Amygdala (tissue), 56 donors: ENCODE results near the gene BLZF1.
"Not testable (repeated sequence)": the region's sequence is repeated elsewhere in the genome, so short reads cannot be mapped to it uniquely, and the experiment has no call there.

ENCODE experiments used
- DNase-seq, 56 donors: peaks; one replicate each; lab custom pipeline; 2025; lab: John Stamatoyannopoulos, UW

BLZF1 gene

DNA sequence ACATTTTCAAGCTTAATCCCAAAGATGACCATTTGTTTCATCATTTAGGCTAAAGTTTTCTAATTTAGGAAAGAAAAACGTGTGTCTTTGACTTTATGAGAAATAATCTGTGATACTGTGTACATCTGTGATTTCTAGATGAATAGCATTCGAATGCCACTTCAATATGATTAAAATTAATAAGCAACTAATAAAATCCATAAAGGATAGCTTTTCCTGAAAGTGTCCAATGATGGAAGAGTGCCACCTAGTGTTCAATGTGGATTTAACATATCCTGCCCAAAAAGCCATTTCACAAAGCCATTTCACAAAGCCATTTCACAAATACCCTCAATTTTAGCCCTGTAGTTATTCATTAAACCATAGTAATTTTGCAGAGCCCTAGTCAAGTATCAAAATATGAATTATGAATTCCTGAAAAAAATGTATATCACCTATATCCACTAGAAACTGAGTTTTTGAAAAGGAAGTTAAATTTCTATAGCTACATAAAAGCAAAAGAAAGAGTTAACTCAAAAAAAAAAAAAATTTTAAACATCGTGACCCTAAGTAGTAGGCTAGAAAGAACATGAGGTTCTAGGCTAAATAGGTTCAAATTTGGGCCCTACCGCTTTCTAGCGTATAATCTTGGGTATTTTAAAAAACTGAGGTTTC, 19.5 kb upstream of the BLZF1 start:
- DNase-seq: peak in 5 of 56 donors; percentile 0 to 53 (median 3)

DNA sequence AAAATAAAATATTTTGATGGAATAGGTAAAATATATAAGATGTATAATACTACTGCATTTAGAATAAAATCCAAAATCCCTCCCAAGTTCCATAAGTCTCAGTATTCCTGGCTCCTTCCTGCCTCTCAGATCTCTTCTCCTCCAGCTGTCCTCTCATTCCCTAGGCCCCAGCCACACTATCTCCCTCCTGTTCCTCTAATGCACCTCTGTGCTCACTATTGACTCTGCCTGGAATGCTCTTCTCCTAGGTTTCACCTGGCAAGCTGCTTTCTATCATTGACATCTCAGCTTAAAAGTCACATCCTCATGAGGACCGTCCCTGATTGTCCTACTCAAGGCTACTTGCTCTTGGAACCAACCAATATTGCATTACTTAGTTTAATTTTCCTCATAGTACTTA, 7.6 kb upstream of the BLZF1 start:
- DNase-seq: no peak

DNA sequence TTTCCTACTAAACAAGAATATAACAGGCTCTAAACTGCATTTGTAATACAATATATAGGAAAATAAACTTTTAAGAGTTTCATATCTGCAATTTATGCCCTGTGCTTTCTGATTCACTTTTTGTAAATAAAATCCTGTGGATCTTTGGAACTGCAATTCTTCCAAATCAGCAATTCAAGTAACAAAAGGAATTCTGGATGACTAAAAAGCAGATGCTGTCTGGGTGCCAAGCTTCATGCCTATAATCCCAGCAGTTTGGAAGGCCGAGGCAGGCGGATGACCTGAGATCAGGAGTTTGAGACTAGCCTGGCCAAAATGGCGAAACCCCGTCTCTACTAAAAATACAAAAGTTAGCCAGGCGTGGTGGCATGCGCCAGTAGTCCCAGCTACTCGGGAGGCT, 6.7 kb upstream of the BLZF1 start:
- peak in 1 of 56 donors; percentile 1 for DNase-seq

DNA sequence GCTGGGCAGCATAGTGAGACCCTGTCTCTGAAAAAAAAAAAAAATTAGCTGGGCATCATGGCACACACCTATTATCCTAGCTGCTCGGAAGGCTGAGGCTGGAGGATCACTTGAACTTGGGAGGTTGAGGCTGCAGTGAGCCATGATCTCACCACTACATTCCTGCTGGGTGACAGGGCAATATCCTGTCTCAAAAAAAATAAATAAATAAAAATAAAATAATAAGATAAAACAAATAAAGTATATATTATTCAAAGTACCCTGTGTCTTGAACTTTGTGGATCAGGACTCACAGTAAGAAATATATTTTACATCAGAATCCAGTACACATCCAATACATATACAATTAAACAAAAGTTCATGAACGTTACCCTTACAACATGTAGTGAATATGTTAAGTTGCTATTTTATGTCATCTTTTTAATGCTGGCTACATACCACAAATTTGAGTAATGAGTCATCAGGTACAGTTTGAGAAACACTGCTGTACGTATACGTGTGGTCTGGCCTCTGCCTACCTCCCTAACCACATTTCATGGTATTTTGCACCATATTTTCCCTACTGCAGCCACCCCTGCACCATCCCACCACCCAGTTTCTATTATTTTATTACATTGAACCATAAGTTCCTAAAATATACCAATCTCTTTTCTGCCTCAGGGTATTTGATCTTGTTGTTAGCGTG, 4.8 kb upstream of the BLZF1 start:
- no peak for DNase-seq

DNA sequence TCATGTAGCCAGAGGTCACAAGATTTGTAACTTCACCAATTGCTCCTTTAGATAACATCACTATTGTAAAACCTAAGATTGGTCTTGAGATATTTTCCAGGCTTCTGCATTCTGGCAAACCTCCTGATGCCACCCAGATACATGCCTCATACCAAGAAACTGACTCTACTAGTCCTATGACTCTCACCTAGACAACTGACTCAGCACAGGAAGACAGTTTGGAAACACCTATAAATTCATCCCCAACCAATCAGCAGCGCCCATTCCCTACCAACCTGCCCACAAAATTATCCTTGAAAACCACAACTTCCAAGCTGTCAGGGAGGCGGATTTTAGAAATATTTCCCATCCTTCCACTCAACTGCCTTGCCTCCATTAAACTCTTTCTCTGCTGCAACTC, 3.0 kb upstream of the BLZF1 start:
- no peak for DNase-seq

DNA sequence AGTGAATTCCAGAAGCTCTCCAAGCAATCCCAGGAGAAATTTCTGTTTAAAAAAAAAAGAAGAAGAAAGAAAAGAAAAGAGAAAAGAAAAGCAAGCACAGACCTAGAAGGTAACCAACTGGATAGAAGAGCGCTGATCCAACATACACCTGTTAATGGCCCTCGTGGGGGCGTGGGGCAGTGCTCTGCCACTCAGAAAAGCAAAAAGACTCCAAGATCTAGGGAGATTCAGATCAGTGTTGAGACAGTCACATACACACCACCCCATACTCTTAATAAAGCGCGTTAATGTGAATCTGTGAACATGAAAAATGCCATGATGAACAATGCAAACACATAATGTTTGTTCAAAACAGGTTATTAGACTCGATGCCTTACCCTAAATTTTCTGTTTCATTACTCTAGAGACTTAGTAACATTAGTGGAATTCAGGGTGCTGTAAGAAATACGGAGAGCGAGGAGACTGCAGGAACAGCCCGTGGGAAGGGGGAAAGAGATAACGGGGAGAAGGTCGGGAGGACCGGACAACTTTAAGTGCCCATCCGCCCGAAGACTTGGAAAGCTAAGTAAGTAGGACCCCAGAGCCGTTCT, 804 bp upstream of the BLZF1 start:
- no peak for DNase-seq

DNA sequence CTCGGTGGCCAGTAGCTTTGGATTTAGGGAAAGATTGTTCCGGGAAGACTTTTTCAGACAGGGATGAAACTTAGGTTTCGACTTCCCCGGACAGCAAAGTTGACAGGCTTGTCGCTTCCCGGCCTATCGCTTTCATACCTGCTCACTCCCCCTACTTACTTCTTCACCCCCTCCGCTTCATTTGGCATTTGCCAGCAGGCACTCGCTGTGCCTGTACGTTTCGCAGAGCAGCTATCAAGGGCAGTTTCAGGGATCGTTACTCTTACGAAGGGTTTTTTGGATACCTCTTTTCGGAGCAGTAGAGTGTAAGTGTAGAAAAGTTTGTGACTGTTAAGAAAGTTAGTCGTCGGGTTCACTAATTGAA, 393 bp downstream of the BLZF1 start:
- peak in 3 of 56 donors; percentile 16 to 31 (median 21) for DNase-seq

DNA sequence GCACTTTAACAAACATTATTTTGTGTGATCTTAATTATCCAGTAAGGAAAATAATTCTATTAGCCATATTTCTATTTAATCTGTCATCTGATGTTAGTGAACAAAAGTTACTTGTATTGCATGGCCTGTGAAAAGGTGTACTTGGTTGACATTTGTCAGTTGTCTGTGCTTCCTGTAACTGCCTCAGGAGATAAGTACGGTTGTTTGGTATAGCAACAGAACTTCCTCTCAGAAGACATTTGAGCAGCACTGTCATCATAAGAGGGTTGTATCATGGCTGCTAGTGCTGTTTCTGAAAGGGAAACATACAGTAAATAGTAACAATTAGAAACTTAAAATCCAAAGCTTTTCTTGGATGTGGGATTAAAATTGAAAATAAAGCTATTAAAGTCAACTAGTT, 3.4 kb downstream of the BLZF1 start:
- DNase-seq: no peak

DNA sequence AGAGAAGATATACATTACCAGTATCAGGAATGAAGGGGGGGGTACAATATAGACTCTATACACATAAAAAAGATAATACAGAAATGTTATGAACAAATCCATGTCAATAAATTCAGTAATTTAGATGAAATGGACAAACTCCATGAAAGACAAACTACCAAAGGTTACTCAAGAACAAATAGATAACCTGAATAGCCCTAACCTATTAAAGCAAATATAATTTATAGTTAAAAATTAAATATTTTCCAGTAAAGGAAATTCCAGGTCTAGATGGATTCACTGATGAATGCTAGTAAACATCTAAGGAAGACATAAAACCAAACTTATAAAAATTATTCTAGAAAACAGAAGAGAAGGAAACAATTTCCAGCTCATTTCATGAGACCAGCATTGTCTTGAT, 13.2 kb downstream of the BLZF1 start:
- no peak for DNase-seq

DNA sequence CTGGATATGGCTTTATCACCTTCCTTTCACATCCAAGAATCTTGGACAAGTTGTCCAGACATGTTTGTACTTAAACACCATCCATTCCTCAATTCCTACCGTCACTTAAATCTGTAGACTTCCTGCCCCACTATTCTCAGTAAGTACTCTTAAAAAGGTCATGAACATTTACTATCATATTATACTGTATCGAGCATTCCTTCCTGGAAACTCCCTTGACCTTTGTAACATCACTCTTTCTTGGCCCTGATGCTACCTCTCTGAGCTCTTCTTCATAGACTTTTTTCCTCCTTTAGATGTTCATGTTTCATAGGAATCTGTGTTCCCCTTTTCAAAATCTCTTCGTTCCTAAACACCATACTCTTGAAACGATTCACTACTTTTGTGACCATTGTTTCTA, 15.5 kb downstream of the BLZF1 start:
- DNase-seq: no peak

DNA sequence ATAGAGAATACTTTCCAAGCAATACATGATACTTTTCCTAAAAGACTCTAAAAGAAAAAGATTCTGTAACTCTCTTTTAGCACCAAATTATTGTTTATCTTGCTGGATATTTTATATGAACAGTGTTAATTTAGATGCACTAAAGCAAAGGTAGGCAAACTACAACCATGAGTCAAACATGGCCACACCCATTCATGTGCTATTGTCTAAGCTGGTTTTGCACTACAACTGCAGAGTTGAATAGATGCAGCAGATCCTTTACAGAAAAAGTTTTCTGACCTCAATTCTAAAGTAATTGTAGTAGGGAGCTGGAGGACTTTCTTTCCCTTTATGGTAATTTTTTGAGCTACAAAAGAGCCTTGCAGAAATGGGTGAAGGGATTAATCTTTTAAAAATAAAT, 19.4 kb downstream of the BLZF1 start:
- no peak for DNase-seq

DNA sequence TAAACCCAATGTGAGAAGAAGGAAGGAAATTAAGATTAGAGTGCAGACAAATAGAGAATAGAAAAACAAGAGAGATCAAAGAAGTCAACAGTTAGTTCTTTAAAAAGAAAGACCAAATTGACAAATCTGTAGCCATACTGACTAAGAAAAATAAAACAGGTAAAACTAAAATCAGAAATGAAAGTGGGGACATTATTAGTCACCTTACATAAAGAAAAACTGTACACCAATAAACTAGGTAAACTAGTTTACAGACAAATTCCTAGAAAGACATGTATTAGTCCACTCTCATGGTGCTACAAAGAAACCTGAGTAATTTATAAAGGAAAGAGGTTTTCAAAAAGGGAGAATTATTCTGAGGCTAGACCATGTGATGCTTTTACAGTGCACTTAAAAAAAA, 22.3 kb downstream of the BLZF1 start:
- DNase-seq: no peak

DNA sequence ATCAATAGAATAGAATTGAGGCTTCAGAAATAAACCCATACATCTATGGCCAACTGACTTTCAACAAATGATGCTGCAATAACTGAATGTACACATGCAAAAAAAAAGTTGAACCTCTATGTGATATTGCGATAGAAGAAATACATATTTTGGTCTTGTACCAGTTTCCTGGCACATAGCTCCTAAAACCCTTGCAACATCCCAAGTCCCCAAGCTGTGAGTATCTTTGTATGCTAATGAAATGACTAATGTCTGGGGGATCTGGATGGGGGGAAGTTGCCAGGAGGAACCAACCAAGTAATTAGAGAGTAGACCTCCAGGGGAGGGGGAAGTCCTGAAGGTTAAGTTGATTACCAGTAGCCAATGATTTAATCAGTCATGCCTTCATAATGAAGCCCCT, 24.4 kb downstream of the BLZF1 start:
- DNase-seq: no peak

DNA sequence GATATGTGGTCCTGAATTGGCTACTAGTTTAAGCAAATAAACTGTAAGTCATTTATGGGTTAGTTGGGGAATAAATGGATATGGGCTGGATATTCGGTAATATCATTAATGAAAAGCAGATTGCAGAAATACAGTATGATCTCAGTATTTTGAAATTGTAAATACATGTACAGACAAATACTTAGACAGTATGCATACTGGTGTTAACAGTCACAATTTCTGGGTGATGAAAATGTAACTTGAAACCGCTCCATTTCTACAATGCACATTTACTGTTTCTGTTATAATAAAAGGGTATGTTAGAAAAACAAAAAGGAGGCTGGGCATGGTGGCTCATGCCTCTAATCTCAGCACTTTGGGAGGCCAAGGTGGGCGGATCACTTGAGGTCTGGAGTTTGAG, 28.0 kb downstream of the BLZF1 start:
- DNase-seq: no peak

DNA sequence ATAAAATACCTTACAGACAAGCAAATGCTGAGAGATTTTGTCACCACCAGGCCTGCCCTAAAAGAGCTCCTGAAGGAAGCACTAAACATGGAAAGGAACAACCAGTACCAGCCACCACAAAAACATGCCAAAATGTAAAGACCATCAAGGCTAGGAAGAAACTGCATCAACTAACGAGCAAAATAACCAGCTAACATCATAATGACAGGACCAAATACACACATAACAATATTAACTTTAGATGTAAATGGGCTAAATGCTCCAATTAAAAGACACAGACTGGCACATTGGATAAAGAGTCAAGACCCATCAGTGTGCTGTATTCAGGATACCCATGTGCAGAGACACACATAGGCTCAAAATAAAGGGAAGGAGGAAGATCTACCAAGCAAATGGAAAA, 34.6 kb downstream of the BLZF1 start:
- DNase-seq: not testable (repeated sequence)

DNA sequence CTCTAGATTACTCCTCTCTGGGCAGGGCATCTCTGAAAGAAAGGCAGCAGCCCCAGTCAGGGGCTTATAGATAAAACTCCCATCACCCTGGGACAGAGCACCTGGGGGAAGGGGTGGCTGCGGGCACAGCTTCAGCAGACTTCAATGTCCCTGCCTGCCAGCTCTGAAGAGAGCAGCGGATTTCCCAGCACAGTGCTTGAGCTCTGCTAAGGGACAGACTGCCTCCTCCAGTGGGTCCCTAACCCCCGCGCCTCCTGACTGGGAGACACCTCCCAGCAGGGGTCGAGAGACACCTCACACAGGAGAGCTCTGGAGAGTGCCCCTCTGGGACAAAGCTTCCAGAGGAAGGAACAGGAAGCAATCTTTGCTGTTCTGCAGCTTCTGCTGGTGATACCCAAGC, 40.3 kb downstream of the BLZF1 start:
- DNase-seq: not testable (repeated sequence)

DNA sequence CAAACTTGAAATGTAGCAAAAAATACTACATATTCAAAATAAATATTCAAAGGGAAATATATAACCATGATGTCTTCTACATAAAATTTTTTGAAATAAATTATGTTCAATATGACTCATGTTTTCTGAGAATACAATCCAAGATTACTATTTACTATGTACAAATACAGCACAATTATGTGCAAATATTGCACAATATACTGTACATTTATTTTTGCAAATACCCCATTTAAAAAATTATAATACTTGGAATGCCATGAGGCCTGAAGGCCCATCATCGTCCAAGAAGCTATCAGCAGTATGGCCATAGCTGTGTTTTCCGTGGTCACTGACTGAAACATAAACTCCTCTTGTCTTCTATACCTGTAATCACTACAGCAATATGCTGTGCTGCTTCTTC, 47.0 kb downstream of the BLZF1 start:
- DNase-seq: no peak

DNA sequence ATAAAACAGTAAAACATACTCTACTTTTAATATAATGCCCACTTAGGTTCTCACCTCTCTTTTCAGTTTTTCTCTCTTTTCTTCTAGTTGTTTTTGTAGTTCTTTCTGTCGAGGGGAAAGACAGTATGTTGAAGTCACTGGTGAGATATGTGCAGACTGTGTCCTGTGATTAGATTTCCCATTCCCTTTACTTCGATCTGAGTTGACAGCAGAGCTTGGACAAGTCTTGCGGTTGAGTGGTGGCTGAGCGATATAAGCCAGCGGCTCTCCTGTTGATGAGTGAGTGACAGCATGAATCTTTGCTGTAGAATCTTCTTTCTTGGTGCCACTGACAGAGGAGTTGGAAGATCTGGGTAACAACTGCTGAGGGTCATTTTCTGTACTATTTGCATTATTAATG, 53.3 kb downstream of the BLZF1 start:
- no peak for DNase-seq

DNA sequence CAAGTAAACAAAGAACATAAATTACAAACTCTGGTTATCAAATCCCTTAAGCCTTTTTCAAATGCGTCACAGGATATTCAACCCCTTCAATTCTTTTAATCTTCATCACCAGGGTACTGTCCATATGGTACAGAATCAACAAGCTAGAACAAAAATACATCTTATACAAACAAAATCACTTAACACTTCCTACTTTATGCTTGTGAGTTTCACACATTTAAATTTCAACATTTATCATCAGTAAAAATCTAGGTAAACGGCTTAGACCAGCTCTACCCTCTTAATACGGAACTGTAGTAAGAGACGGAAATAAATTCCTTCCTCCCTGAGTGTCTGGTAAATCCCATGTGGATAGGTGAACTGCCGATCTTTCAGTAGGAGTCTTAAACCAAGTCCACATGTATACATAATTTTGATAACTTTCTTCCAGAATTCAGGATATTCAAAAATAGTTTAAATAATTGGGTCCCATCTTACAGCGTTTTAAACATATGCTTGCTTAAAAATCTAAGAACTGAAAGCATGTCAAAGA, 58.2 kb downstream of the BLZF1 start:
- DNase-seq: peak in 1 of 56 donors; percentile 9

DNA sequence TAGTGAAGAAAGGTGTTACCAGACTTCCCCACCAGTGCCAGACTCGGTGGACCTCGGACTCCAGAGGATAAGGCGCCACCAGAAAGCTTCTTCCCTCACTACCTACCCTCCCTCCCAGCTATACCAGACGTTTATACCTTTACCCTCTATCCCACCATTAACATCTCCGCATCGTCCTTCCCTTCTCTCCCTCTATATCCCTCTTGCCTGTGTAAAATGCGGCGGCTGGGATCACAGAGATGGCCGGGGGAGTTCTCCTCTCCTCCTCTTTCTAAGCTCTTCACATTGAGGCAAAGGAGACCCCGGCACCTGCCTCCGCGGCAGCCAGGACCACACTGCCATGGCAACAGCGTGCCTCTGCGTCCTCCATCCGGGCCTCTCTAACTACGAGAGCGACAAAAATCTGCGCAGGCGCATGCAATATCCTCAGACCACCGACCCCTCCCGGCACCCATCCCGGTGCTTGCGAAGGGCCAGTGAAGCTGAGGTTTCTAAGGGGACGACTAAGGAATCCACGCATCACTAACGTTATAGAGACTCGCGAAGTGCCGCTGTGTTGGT, 59.2 kb downstream of the BLZF1 start, which contains the start of gene CCDC181:
Gene CCDC181, minus strand, starts transcription at position 394 of the 561 bp plus-strand sequence. CDS start 2,547 bp downstream, outside the sequence.
- DNase-seq: peak in 55 of 56 donors; percentile 9 to 86 (median 67)
